Middle frontal gyrus (tissue), 1 donor: ENCODE measurements around the gene NDUFA7.
"Not testable (repeated sequence)": the region's sequence is repeated elsewhere in the genome, so short reads cannot be mapped to it uniquely, and the experiment has no call there.

Source experiments
- DNase-seq: peaks from one replicate; pipeline ENCODE4 v3.0.0-alpha.2; 2015; ENCODE audit warnings: low spot score; ENCODE audit errors: extremely low spot score

NDUFA7 gene

DNA sequence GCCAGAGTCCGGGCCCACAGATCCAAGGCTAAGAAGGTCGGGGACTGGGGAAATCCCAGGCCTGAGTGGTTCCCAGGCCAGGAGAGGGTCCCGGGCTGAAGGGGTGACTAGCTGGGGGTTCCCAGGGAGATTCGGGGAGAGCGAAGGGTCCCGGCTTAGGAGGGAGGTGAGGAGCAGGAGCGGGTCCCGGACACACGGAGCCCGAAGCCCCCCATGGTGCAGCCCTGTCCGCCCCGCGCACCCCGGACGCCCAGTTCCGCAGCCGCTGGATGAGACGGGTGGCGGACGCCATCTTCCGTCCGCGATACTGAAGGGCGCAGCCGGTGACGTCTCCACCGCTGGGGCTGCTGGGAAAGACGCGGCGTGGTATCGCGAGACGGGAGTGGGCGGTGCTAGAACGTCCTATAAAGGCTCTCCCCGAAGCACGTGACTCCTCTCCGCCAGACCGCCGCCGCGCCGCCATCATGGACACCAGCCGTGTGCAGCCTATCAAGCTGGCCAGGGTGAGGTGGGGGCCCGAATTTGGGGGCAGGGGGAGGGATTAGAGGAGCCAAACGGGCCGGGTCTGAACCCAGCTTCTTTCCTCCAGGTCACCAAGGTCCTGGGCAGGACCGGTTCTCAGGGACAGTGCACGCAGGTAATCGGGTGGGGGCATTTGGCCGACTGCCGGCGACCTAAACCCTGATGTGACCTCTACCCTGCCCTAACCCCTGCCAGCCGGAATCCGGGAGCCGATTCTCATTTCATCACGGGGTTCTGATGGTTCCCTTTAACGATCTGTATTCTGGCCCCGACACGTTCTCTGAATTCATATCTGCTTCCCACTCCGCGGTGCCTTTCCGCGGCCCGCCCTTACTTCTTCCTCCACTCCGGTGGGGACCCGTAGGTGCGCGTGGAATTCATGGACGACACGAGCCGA is at the start of gene NDUFA7, which contains the start of gene RPS28:
Gene NDUFA7, minus strand, starts transcription at position 309 of the 919 bp plus-strand sequence. Its CDS starts 17 bp downstream, at position 292.
Gene RPS28, plus strand, starts transcription at position 430 of the 919 bp plus-strand sequence. Its CDS starts 35 bp downstream, at position 465.
- DNase-seq, result peak; percentile 97

DNA sequence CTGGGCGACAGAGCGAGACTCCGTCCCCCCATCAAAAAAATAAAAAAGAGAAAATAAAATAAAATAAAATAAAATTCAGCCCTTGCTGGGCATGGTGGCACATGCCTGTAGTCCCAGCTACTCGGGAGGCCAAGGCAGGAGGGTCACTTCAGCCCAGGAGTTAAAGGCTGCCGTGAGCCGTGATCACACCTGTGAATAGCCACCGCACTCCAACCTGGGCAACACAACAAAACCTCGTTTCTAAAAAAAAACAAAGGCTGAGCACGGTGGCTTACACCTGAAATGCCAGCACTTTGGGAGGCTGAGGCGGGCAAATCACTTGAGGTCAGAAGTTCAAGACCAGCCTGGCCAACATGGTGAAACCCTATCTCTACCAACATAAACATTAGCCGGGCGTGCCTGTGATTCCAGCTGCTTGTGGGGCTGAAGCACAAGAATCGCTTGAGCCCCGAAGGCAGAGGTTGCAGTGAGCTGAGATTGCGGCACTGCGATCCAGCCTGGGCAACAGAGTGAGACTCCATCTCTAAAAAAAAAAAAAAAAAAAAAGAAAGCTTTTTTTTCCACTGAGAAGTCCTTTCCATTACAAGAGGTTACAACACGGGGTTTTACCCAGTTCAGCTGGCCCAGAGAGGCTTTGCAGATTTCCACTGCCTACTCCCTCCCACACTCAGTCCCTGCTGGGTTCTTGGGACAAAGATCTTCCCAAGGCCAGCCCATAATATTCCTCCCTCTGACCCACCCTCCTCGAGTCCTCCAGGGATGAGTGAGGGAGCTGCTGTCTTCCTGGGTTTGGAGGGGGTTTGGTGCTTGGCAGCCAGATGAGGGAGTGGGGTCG is 49.2 kb upstream of the NDUFA7 start:
- no peak for DNase-seq

GRCh38 chr19:8367327-8368001 is 46.3 kb upstream of the NDUFA7 start:
- no peak for DNase-seq

GRCh38 chr19:8366961-8367326 is 45.8 kb upstream of the NDUFA7 start:
- no peak for DNase-seq

DNA sequence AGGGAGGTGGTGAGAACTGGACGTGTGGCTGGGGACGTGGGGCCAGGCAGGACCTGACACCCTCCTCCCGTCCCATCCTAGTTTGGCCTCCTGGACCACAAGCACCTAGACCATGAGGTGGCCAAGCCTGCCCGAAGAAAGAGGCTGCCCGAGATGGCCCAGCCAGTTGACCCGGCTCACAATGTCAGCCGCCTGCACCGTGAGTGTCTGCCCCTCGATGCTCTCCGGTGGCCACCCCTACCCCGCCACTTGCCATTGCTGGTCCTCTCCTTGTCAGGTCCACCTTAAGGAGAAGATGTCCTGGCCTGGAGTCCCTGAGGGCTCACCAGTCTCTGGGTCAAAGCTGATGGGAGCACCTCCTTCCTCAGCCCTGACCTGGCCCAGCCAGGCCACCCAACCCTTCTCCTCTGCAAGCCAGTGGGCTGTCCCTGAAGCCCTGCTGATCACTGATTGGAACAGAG is 45.0 kb upstream of the NDUFA7 start:
- DNase-seq, result no peak

- no peak for DNase-seq
These were observed 42.9 kb upstream of the NDUFA7 start, which contains the start of gene ANGPTL4 for GRCh38 chr19:8363803-8364771. TSS of gene ANGPTL4 (plus strand) at chr19:8364155. CDS start at chr19:8364322, 167 bp downstream.

DNA sequence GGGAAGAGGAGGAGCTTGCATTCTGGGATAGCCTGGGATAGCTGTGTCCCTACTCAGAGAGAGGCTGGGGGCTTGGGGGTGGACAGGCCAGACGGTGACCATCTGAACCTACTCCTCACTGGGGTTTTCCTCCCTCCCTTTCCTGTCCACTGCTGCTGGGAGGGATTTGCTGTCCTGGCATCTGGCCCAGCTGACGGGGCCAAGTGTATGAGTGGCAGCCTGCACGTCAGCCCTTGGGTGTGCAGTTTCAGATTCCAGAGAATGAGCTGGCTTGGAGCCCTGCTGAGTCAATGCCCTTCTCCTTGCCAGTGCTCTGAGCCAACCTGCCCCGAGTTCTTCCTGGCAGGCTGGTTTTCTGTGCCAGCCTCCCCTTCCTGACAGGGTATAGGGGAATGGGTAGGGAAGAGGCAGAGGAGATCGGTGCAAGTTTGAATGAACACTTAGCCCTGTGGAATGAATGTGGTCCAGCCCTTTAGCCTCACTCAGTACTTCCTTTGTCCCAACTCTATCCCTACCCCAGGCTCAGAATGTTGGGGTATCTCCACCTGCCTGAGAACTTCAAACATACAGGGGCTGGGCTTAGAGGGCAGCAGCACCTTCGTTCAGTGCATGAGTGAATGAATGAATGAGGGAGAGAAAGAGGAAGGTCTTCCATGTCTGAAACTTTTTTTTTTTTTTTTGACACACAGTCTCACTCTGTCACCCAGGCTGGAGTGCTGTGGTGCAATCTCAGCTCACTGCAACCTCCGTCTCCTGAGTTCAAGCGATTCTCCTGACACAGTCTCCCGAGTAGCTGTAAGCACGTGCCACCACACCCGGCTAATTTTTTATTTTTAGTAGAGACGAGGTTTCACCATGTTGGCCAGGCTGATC is 41.0 kb upstream of the NDUFA7 start:
- peak; percentile 42 for DNase-seq

DNA sequence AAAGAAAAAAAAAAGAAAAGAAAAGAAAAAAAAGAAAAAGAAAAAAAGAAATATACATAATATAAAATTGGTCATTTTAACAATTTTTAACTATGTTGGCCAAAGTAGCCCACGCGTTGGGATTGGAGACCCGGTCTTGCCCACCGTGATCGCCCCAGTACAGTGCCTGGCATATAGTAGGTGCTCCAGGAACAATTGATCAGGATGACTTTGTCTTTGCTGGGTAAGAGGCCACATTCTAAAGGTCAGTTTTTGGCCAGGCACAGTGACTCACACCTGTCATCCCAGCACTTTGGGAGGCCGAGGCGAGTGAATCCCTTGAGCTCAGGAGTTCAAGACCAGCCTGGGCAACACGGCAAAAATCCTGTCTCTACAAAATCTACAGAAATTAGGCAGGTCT is 39.0 kb upstream of the NDUFA7 start:
- DNase-seq, result no peak

GRCh38 chr19:8358948-8359347 is 37.8 kb upstream of the NDUFA7 start:
- no peak for DNase-seq

DNA sequence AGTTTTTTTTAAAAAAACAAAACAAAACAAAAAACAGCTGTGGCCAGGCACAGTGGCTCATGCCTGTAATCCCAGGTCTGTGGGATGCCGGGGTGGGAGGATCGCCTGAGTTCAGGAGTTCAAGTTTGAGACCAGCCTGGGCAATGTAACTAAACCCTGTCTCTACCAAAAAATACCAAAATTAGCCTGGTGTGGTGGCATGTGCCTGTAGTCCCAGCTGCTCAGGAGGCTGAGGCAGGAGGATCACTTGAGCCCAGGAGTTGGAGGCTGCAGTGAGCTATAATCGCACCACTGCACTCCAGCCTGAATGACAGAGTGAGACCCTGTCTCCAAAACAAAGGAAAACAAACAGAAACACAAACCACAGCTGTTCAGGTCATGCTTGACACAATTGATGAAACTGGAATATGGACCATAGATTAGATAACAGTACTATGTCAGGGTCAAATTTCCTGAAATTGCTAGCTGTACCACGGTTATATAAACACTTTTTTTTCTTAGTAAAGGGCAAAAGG is 35.9 kb upstream of the NDUFA7 start:
- no peak for DNase-seq

- DNase-seq, result no peak
These were observed 34.6 kb upstream of the NDUFA7 start for GRCh38 chr19:8355631-8356402.

DNA sequence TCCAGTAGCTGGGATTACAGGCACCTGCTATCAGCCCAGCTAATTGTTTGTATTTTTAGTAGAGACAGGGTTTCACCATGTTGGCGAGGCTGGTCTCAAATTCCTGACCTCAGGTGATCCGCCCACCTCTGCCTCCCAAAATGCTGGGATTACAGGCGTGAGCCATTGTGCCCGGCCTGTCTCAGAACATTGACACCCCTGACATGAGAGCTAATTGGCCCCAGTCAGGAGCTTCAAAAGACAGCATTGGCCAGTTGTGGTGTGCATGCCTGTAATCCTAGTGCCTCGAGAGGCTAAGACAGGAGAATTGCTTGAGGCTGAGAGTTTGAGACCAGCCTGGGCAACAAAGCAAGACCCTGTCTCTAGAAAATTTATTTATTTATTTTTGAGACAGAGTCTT is 31.7 kb upstream of the NDUFA7 start:
- not testable (repeated sequence) for DNase-seq

- no peak for DNase-seq
These were observed 31.1 kb upstream of the NDUFA7 start for GRCh38 chr19:8352134-8352827.

- not testable (repeated sequence) for DNase-seq
These were observed 28.6 kb upstream of the NDUFA7 start for GRCh38 chr19:8349629-8350372.

- DNase-seq, result no peak
These were observed 22.3 kb upstream of the NDUFA7 start for GRCh38 chr19:8343483-8343844.

- DNase-seq, result peak; percentile 74
These were observed 21.7 kb upstream of the NDUFA7 start, which contains the start of gene KANK3 for GRCh38 chr19:8342684-8343482. TSS of gene KANK3 (minus strand) at chr19:8343262. CDS start at chr19:8337828, 5,434 bp downstream.
